OCI-LY7 (cell line): ENCODE measurements around the gene DNMT1.

ENCODE experiments used
- EZH2phosphoT487 ChIP-seq: fragments of 200-600 bp; sonication (generic); IDR thresholded peaks from 2 replicates; pipeline ENCODE4 v1.6.1; 2018; ENCODE audit warnings: low read depth, borderline replicate concordance, mild to moderate bottlenecking, mixed run types, antibody characterized with exemption, low read length, moderate library complexity, mixed read lengths
- TF ChIP-seq, protein P1 (sequence below): fragments of 200-600 bp; sonication (generic); conservative IDR thresholded peaks from 2 replicates; pipeline ENCODE4 v1.5.1; 2014; ENCODE audit warnings: mild to moderate bottlenecking, antibody characterized with exemption, low read length, moderate library complexity, mixed read lengths

- TF ChIP-seq, protein P1, sequence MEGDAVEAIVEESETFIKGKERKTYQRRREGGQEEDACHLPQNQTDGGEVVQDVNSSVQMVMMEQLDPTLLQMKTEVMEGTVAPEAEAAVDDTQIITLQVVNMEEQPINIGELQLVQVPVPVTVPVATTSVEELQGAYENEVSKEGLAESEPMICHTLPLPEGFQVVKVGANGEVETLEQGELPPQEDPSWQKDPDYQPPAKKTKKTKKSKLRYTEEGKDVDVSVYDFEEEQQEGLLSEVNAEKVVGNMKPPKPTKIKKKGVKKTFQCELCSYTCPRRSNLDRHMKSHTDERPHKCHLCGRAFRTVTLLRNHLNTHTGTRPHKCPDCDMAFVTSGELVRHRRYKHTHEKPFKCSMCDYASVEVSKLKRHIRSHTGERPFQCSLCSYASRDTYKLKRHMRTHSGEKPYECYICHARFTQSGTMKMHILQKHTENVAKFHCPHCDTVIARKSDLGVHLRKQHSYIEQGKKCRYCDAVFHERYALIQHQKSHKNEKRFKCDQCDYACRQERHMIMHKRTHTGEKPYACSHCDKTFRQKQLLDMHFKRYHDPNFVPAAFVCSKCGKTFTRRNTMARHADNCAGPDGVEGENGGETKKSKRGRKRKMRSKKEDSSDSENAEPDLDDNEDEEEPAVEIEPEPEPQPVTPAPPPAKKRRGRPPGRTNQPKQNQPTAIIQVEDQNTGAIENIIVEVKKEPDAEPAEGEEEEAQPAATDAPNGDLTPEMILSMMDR = no peak
- no peak for TF ChIP-seq EZH2phosphoT487
Observed at GRCh38 chr19:10109528-10109927, 85.2 kb downstream of the DNMT1 start.
